ENCODE data around the gene ARHGAP15.

ARHGAP15 gene

DNA sequence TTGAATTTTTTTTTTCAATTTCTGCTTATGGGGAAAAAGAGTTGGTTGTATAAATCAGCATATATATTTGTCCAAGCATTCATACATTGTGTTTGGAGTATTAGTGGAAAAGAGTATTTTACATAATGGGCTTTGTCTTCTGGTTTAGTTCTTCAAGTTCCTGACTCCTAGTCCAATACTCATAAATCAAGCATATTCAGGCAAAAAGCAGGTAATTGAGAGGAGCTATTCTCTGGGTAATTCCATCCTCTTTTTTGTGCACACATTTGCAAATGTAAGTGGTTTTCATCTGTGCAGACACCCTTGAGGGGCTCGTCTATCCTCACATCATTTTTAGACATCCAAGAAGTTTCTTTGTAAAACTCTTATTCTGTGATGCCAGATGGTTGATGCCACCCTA, 337.2 kb downstream of the ARHGAP15 start:
- no peak for DNase-seq

DNA sequence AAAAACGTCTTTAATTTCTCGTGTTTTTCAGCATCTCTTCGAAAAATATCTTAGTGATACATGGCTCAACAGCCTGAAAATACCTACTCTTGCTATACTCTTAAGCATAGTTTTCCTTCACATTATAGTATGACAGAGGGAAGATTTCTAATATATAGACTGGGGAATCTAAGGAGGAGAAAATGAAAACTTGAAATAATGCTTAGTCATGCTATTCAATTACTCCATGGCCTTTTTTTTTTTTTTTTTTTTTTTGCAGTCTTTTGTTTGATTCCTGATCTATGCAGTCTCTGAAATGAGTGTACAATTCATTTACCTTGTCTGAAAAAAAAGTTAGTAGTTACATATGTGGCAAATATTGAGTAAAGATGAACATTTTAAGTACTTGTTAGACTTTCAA, 337.8 kb downstream of the ARHGAP15 start:
- DNase-seq = no peak

DNA sequence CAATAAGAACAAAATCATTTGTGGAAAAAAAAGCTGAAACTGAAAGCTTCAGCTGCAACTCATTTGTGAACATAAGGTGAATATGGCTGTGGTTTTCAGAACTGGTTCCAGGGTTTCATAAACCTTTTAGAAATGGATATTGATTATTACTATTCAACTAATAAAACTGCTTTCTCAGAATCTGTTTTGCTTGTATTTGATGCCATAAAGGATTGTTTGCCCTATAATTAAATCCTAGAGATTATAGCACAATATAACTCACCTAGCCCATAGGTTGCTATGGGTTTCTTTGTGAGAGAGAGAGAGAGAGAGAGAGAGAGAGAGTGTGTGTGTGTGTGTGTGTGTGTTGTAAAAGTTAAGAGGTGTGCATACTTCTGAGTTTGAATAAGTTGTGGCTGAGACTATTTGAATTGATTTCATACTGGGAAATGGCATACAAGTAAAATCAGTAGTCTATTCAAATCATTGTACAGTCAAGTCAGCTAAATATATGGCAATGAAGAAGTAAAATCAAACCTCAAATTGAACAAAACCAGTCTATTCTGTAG, 339.2 kb downstream of the ARHGAP15 start:
- DNase-seq = no peak

DNA sequence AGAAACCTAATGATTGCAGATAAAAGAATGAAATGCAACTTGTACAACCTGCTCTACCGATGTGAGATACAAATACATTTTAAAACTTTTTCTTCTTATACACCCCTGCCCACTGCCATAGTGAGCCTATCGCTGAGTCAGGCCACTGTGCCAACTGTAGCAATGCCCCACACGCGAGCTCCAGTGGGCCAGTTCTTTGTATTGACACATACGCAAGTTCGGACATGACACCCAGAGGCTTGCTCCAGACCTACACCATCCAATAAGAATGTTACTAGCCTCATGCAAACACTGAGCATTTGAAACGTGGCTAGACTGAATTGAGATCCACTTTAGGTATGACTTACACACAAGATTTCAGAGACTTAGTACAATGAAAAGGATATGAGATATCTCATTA, 340.1 kb downstream of the ARHGAP15 start:
- DNase-seq = no peak

- no peak for DNase-seq
Observed at GRCh38 chr2:143471550-143471949, 342.3 kb downstream of the ARHGAP15 start.

DNA sequence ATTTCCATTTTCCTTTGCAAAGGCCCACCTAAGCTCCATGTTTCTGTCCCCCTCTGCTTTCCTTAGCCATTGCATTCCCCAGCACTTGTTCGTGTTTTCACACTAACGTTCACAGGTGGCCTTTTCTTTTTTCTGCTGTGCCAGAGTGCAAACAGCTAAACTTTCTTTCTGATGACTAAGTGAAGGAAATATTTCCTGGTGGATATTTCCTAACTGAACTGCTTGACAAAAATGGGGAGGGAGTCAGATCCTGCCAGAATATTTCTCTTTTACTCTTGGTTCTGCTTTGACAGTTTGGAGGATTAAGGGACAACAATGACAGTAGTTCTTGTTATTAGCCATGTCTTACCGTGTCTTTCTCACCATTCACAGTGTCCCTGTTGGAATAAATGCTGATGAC, 344.0 kb downstream of the ARHGAP15 start:
- no peak for DNase-seq

GRCh38 chr2:143473820-143474219, 344.6 kb downstream of the ARHGAP15 start:
- DNase-seq = no peak

GRCh38 chr2:143474586-143474985, 345.4 kb downstream of the ARHGAP15 start:
- no peak for DNase-seq

- no peak for DNase-seq
Observed at GRCh38 chr2:143475041-143475776, 346.0 kb downstream of the ARHGAP15 start.

GRCh38 chr2:143476336-143477087, 347.3 kb downstream of the ARHGAP15 start:
- DNase-seq = no peak

- DNase-seq = no peak
Observed at GRCh38 chr2:143477714-143478443, 348.7 kb downstream of the ARHGAP15 start.

DNA sequence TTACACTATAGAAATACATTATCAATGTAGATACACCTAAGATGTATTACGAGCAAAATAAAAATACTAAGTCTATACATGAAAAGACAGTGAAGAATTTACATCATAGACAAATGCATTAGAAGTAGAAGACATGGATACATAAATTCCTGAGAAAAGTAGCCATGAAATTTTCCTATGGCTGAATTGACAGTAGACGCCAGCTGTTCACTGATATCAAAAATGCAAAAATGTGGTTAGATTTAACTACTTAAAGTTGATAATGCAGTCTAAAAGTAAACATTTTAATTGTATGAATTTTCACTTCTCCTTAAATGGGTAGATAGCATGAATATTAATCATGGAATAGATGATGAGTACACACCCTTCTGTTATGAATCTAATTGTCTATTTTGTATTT, 350.9 kb downstream of the ARHGAP15 start:
- DNase-seq = no peak

GRCh38 chr2:143480601-143481236, 351.5 kb downstream of the ARHGAP15 start:
- no peak for DNase-seq

- no peak for DNase-seq
Observed at GRCh38 chr2:143481237-143481623, 352.0 kb downstream of the ARHGAP15 start.

DNA sequence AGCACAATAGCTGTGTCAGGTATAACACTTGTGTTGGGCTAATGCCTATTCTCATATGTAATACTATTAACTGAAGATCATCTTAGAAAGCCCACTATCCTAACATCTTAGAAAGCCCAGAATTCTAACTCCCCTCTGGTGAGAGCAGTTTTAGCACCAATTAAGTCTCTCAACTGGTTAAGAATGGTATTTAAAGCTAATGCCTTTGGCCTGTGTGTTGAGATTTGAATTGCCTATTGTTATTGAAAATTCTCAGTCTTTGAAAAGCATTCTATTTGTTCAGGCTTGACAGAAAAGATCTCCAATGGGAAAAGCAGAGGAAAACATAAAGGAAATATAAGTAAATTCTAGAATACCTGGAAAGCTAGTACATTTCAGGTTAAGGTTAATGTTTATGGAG, 352.5 kb downstream of the ARHGAP15 start:
- no peak for DNase-seq

DNA sequence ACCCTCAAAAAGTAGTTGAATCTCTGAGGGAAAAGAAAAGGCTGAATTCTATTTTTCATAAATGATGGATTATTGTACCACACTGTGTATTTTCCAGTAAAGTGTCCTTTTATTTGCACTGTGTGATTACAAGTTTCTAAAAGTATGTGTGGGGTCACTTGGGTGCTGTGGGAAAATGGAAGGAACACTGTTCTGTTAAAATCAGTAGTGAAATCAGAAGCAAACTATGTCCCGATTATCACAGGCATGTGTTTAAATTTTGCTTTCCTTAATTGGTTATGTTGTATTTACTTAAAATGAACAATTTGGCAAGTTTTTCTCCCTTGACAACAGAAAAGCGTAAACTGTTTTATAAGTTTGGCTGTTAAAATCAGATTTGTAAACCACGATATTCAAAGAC, 353.1 kb downstream of the ARHGAP15 start:
- DNase-seq = no peak

DNA sequence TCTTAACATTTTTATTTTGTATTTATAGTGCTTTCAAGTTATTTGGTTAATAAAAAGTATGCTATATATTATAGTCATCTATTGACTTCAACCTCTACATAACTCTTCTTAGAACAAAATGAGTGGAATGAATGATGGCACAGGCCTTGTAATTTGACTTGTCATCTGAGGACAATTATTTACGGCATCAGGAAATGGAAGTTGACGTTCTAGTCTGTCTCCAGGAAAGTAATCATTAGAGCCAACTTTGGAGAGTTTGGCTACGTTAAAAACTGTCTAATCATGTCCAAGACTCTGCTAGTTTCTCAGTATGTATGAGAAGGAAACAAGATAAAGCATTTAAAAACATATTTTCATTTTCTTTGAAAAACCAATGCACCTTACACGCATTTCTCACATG, 353.6 kb downstream of the ARHGAP15 start:
- DNase-seq = no peak

DNA sequence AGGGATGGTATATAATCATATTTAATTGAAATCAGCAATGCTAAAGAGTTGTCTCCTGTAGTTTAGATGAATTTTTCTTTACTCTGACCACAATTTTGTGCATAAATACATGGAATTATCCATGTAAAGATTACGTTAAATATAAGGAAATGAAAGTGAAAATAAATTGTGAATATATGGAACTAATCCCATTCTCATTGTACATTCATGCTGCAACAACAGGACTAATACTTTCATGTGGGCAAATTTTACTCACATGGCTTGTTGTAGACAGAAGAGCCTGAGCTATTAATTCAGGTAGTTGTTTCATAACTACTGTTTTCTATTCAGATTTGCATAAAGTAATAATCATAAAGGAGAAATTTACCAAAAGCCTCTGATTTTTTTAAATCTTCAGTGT, 357.8 kb downstream of the ARHGAP15 start:
- no peak for DNase-seq

DNA sequence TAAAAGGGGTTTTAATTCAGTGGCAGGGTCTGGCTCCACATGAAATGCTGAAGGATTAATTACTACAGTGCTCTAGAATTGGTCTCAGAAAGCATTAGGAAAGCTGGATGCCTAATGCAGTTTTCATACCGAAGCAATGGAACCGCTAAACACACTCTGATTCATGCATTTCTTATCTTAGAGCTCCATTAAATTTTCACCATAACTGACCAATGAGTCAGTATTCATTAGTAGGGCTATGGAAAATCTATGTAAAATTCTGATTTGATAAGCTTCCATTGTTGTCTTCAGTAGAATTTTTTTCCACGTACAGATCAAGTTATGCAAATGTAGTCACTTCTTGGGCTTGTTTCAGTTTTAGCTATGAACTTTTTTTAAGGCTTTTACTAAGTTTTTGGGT, 359.9 kb downstream of the ARHGAP15 start:
- no peak for DNase-seq

- no peak for DNase-seq
Observed at GRCh38 chr2:143491131-143491530, 361.9 kb downstream of the ARHGAP15 start.

DNA sequence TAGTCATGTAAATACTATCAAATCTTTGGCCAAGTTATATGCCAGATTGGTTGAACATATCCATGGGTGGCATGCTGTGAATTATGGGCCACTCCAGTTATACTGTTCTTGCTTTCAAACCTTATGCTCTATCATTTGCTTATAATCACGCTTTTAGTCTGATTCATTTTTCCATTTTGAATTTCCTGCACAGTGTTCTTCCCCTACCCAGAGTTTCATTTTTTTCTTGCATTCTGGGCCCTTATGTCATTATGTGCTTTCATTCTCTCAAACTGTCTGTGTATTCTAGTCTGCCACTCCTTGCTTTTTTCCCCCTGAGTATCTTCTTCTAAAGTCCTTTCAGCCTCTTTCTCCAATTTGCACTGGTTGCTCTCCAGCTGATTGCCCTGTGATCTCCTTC, 364.1 kb downstream of the ARHGAP15 start:
- no peak for DNase-seq

DNA sequence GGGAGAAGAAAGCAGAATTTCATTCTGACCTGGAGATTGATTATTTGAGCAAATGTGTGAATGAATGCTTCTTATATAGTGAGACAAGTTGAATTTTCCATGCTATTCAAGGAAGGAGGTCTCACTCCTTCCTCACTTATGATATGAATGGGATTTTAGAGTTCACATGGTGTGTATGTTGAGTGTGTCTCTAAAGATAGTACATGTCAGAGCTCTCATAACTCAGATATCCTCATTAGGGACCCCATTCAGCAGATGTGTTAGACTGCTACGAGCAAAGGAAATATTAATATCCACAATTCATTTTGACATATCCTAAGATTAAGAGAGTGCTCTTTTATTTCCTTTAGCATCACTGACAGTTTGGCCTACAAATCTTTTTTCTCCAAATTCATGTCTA, 368.5 kb downstream of the ARHGAP15 start:
- no peak for DNase-seq

- no peak for DNase-seq
Observed at GRCh38 chr2:143498496-143498895, 369.3 kb downstream of the ARHGAP15 start.
